Pancreas (tissue), 10 donors: ENCODE results near the gene VAV1. TPM values are rescaled to one million over a fixed set of nuclear protein-coding genes. Genes with fewer than 3 reads are reported as not detected.

Experiments used
- ATAC-seq, 4 donors: fragments of 200-7000 bp; cut with Tn5 transposase; one replicate each; pipeline versions ENCODE4 v1.8.0 to v1.9.1; 2020; ENCODE audit warnings: mild to moderate bottlenecking in 4 of 4, moderate library complexity in 4 of 4
- DNase-seq, 6 donors: peaks; one replicate each; pipeline ENCODE4 v3.0.0-alpha.2; 2020
- FAIRE-seq: peaks from 2 replicates; lab custom pipeline; 2012; peaks lifted over from hg19 to GRCh38; lab: Jason Lieb, UNC
- H3K27ac ChIP-seq, 4 donors: fragments of 200-600 bp; sonication (generic); 1 replicate in 3 of 4; 2 replicates in 1 of 4; pipeline versions ENCODE4 v1.5.0 to v1.8.0; 2020
- H3K27me3 ChIP-seq, 4 donors: fragments of 200-600 bp; one replicate each; pipeline ENCODE4 v1.8.0; 2021
- H3K36me3 ChIP-seq, 3 donors: fragments of 200-600 bp; sonication (generic) in 1 of 3; one replicate each; pipeline versions ENCODE4 v1.5.0 to v1.8.0; 2020 to 2021
- H3K4me1 ChIP-seq, 3 donors: fragments of 200-600 bp; one replicate each; pipeline ENCODE4 v1.8.0; 2021
- H3K4me3 ChIP-seq, 4 donors: fragments of 200-600 bp; sonication (generic) in 2 of 4; one replicate each; pipeline versions ENCODE4 v1.5.0 to v1.8.0; 2020 to 2021
- H3K9me3 ChIP-seq, 4 donors: fragments of 200-600 bp; one replicate each; pipeline ENCODE4 v1.8.0; 2021
- WGBS, 2 donors: extraction: QIAGEN DNeasy Blood & Tissue Kit; methylation state at CpG; one replicate each; pipeline ENCODE4 v1.1.7; 2013; 5-methylcytosine and 5-hydroxymethylcytosine counted together
- intact Hi-C, 3 donors: fragments of 100-400 bp; cut with DNase I; formaldehyde crosslinking; loops; one replicate each; pipeline versions ENCODE4 v1.11.1 to v1.14.2; 2022
- polyA plus RNA-seq, 2 donors: library from polyadenylated mRNA; stranded (reverse); fragments of 200-250 nt; gene quantifications; one replicate each; pipeline ENCODE4 v1.2.3, GENCODE V29; 2013
- total RNA-seq, 6 donors: library from RNA; stranded (reverse); fragmentation: NEBNext Ultra II Directional in 4 of 6; extraction: Animal tissue kit (Norgen Biotek cat#: 25700) in 4 of 6; gene quantifications; one replicate each; pipeline versions ENCODE4 v1.2.1 to v1.2.4, GENCODE V29; 2021 to 2023
- TF ChIP-seq, protein P1 (sequence below), 4 donors: fragments of 200-600 bp; sonication (generic) in 3 of 4; IDR thresholded peaks; one replicate each; pipeline versions ENCODE4 v1.5.0 to v1.8.0; 2021; ENCODE audit warnings: antibody characterized with exemption in 4 of 4
- donor health status: healthy with polysubstance abuse.
- donor health status: DM: no; HTN: no; CAD: no; lungs with moderate emphysema.
- donor health status: DM: no; HTN: no; CAD: no.
- donor health status: control.
- donor health status: control.
- donor health status: Bipolar disorder and iron deficiency.
- donor health status: DM: yes; HTN: yes; CAD: no.
- donor health status: DM: no; HTN: no; CAD: no.
- donor health status: DM: no; HTN: no; CAD: no.
- donor health status: DM: yes; HTN: yes; CAD: no.

Gene VAV1
- total and polyA plus RNA-seq, 8 donors = 0.23 to 7.3 (median 1.2) TPM

DNA sequence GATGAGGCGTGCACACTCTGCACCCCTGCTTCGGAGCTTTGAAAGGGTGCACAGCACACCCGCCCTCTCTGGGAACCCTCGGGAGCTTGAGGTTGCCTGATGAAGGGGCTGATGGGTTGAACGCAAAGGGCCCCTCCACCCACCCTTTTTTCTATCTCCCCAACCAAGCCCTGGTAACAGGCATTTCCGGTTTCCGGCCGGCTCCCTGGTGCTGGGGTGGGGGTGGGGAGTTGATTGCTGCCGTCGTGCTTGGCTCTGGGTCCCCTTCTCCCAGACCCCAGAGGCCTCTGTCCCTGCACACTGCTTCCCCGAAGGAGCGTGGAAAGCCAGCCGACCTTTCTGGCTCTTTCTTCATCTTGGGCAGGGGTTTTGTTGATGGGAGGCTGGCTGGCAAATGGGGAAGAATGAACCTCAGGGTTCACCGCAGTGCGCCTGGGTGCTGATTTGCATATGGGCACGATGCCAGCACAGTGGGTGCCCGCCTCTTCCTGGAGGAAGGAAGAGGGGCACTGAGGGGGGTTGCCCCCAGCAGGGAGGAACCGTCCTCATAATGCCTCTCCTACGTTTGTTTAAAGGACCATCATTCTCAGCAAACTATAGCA lies 29.1 kb downstream of the VAV1 start:
- H3K4me1 ChIP-seq = peaks cover 0 to 3% (median 0%) of the 10 kb centered on the region in 3 donors

DNA sequence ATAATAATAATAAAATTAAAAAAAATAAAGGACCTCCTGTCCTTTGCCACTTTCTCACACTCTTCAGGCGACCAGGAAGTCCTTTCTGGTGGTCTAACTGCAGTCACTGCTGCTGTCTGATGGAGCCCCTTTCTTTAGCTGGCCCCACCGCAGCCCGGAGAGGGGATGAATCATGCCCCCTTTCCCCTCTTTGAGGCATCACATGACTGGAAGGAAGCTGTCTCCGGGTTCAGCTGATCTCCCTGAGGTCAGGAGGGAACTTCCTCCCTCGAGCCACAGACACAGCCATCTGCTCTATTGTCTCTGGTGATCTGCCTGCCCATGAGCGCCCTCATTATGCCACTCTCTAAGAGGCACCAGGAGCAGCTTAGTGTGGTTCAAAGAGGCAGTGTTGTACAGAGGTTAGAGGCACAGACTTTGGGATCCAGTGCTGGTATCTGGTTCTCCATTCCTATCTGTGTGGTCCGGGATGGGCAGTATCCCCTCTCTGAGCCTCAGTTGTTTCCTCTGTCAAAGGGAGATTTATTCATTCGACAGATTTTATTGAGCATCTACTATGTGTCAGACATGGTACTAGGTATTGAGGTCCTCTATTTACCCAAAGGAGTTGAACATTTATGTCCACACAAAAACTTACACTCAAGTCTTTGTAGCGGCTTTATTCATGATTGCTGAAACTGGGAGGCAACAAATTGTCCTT lies 30.0 kb downstream of the VAV1 start:
- Histone ChIP-seq H3K27me3 (no peaks in the 10 kb centered on the region), H3K4me1 (peaks cover 0 to 3% (median 0%) of the 10 kb centered on the region in 3 donors), H3K27ac (peak overlapping the region in 1 of 4 donors; percentile 23), H3K36me3 (no peaks in the 10 kb centered on the region), H3K4me3 (no peak overlapping the region), H3K9me3 (no peaks in the 10 kb centered on the region)
- FAIRE-seq (no peak), ATAC-seq (peak in 3 of 4 donors; percentile 55 to 77 (median 72)), DNase-seq (peak in 1 of 6 donors; percentile 43)
- intact Hi-C loops = no loop called here
- TF ChIP-seq, protein P1, sequence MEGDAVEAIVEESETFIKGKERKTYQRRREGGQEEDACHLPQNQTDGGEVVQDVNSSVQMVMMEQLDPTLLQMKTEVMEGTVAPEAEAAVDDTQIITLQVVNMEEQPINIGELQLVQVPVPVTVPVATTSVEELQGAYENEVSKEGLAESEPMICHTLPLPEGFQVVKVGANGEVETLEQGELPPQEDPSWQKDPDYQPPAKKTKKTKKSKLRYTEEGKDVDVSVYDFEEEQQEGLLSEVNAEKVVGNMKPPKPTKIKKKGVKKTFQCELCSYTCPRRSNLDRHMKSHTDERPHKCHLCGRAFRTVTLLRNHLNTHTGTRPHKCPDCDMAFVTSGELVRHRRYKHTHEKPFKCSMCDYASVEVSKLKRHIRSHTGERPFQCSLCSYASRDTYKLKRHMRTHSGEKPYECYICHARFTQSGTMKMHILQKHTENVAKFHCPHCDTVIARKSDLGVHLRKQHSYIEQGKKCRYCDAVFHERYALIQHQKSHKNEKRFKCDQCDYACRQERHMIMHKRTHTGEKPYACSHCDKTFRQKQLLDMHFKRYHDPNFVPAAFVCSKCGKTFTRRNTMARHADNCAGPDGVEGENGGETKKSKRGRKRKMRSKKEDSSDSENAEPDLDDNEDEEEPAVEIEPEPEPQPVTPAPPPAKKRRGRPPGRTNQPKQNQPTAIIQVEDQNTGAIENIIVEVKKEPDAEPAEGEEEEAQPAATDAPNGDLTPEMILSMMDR (IDR thresholded peaks at IDR 0.05) = no peak
- WGBS, 2 donors = 55 to 57% methylated on average over 9 of the region's 9 CpGs

More for the DNA sequence above, 29.1 kb downstream of the VAV1 start:
- FAIRE-seq (no peak), ATAC-seq (peak; percentile 64 to 78 (median 74)), DNase-seq (peak; percentile 18 to 65 (median 50))
- intact Hi-C loops = no loop called here
- WGBS, 2 donors = 8 to 9% methylated on average over 18 to 19 of the region's 19 CpGs
- Histone ChIP-seq H3K27ac (peak overlapping the region in 1 of 4 donors; percentile 63), H3K27me3 (no peaks in the 10 kb centered on the region), H3K9me3 (no peaks in the 10 kb centered on the region), H3K36me3 (no peaks in the 10 kb centered on the region), H3K4me3 (peak overlapping the region in 2 of 4 donors; percentile 20 to 30)
- TF ChIP-seq, protein P1 (IDR thresholded peaks at IDR 0.05) = no peak

DNA sequence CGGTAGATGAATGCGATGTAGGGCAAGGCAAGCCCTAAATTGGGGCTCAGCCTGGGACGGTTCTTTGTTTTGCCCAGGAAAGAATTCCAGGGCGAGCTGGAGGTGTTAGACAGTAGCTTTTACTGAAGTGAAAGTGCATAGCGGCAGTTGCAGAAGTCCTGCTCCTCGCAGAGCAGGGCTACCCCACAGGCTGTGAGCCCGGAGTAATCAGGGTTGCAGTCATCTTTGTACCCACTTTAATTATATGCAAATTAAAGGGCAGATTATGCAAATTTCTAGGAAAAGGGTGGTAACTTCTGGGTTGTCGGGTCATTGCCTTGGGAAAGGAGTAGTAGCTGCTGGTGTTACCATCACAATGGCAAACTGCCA lies 30.5 kb downstream of the VAV1 start:
- Histone ChIP-seq H3K27me3 (no peaks in the 10 kb centered on the region), H3K27ac (no peak overlapping the region), H3K4me1 (peaks cover 0 to 3% (median 0%) of the 10 kb centered on the region in 3 donors), H3K36me3 (no peaks in the 10 kb centered on the region), H3K9me3 (no peaks in the 10 kb centered on the region), H3K4me3 (no peak overlapping the region)
- peak in 1 of 4 donors; percentile 29 for ATAC-seq
- TF ChIP-seq, protein P1 (IDR thresholded peaks at IDR 0.05) = no peak
- intact Hi-C loops = no loop called here
- 62 to 70% methylated on average over 8 of the region's 8 CpGs for WGBS, 2 donors
- no peak for FAIRE-seq
- no peak for DNase-seq

DNA sequence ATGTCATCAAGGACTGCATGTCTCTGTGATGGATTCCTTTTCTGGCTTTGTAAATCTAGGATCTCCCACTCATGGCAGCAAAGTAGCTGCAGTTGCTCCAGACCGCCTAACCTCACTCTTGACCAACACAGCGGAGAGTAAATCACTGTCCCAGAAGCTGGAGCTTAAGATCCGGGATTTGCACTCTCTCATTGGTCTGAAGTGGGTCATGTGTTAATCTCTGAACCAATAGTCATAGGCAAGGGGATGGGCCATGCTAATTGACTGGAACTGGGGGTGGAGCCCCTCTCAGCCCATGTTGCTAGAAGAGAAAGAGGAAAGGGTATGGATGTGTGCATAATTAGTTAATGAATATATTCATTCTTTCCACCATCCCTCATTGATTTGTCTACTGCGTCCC lies 34.0 kb downstream of the VAV1 start:
- H3K9me3 ChIP-seq = no peaks in the 10 kb centered on the region
- no peaks in the 10 kb centered on the region for H3K36me3 ChIP-seq
- no peak overlapping the region for H3K27ac ChIP-seq
- no peaks in the 10 kb centered on the region for H3K27me3 ChIP-seq
- no peak overlapping the region for H3K4me3 ChIP-seq
- TF ChIP-seq, protein P1 (IDR thresholded peaks at IDR 0.05) = no peak
- H3K4me1 ChIP-seq = peaks cover 0 to 2% (median 0%) of the 10 kb centered on the region in 3 donors
- FAIRE-seq = no peak
- intact Hi-C loops = no loop called here
- WGBS, 2 donors = 59 to 70% methylated on average over 4 of the region's 4 CpGs
- no peak for DNase-seq
- no peak for ATAC-seq

DNA sequence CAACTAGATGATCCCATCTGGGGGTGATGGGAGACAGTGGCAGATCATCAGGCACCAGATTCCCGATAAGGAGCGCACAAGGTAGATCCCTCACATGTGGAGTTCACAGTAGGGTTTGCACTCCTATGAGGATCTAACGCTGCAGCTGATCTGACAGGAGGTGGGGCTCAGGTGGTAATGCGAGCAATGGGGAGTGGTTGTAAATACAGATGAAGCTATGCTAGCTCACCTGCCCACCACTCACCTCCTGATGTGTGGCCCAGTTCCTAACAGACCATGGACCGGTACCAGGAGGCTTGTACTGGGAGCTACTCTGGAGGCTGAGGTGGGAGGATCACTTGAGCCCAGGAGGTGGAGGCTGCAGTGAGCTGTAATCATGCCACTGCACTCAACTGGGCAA lies 34.8 kb downstream of the VAV1 start:
- H3K4me3 ChIP-seq = no peak overlapping the region
- WGBS, 2 donors = 74 to 80% methylated on average over 5 of the region's 5 CpGs
- ATAC-seq = no peak
- intact Hi-C loops = no loop called here
- H3K9me3 ChIP-seq = no peaks in the 10 kb centered on the region
- no peaks in the 10 kb centered on the region for H3K36me3 ChIP-seq
- DNase-seq = no peak
- H3K4me1 ChIP-seq = no peaks in the 10 kb centered on the region
- no peak for FAIRE-seq
- TF ChIP-seq, protein P1 (IDR thresholded peaks at IDR 0.05) = no peak
- no peaks in the 10 kb centered on the region for H3K27me3 ChIP-seq
- H3K27ac ChIP-seq = no peak overlapping the region
